ENCODE data around the gene TMEM63A.

The TMEM63A gene

DNA sequence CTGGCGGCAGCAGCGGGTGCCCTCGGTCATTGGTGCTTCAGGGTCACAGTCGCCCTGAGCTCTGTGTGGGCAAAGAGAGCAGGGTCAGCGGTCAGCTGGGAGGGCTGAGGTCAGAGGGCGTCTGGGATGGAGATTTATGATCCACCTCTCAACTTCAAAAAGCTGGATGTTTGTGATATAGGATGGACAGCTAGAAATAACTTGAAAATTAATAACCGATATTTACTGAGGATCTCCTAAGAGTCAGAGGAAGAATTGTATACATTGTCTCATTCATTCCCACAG, 4.8 kb upstream of the TMEM63A start:
- ChIA-PET CTCF (interaction anchor here (0.7 kb wide), 1 partner anchor 10 kb away, joined by 5 read pairs; no protein-coding TSS in a partner anchor), POLR2A (ENCODE audit: low non-redundant PET) (interaction anchor here (0.5 to 0.6 kb wide), 2 partner anchors 107 to 167 kb away, joined by 4 to 5 read pairs; no protein-coding TSS in a partner anchor)
- DNase-seq (ENCODE audit: low spot score), result no peak
- TF ChIP-seq, protein P1, sequence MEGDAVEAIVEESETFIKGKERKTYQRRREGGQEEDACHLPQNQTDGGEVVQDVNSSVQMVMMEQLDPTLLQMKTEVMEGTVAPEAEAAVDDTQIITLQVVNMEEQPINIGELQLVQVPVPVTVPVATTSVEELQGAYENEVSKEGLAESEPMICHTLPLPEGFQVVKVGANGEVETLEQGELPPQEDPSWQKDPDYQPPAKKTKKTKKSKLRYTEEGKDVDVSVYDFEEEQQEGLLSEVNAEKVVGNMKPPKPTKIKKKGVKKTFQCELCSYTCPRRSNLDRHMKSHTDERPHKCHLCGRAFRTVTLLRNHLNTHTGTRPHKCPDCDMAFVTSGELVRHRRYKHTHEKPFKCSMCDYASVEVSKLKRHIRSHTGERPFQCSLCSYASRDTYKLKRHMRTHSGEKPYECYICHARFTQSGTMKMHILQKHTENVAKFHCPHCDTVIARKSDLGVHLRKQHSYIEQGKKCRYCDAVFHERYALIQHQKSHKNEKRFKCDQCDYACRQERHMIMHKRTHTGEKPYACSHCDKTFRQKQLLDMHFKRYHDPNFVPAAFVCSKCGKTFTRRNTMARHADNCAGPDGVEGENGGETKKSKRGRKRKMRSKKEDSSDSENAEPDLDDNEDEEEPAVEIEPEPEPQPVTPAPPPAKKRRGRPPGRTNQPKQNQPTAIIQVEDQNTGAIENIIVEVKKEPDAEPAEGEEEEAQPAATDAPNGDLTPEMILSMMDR (conservative IDR thresholded peaks at IDR 0.05; ENCODE audit: low read depth), result no peak
- H3K27ac ChIP-seq, result no peak overlapping the region

DNA sequence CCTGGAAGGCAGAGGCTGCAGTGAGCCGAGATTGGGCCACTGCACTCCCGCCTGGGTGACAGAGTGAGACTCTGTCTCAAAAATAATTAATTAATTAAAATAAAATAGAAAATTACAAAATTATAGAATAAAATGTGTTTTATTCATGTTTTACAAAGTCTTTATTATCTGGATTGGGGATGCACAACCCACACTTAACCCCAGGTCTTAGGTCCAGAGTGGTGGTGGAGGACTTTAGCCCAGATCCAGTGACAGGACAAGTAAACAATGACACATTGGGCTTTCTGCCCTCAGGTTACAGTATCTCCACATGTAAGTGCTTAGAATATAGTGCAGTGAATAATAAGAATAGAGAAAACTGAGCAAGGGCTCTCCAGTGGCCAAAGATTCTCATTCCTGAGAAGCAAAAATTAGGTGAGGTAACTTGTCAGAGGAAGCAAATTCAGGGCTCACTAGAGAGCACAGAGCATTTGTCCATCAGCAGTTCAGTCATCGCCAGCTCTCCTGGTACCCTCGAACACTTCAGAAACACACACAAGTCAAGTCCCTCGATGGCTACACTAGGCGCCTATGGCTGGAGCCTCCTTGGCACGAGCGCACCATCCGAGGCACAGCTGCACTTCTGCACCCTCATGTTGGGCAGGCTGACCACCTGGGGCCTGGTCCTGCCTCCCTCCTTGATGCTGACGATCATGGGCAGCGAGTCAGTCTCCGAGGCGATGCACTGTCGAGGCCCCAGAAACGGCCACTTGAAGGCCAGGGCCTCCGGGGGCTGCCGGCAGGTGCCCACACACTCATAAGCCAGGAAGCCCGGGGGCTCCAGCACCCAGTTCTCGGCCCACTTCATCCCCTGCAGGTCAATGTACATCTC, 4.2 kb upstream of the TMEM63A start:
- CTCF ChIA-PET, result interaction anchor here (0.7 kb wide), 1 partner anchor 9 kb away, joined by 5 read pairs; no protein-coding TSS in a partner anchor
- TF ChIP-seq, protein P1 (conservative IDR thresholded peaks at IDR 0.05; ENCODE audit: low read depth), result no peak
- H3K27ac ChIP-seq, result no peak overlapping the region
- POLR2A ChIA-PET (ENCODE audit: low non-redundant PET), result interaction anchor here (0.5 kb wide), 1 partner anchor 106 kb away, joined by 5 read pairs; no protein-coding TSS in a partner anchor
- no peak for DNase-seq (ENCODE audit: low spot score)

DNA sequence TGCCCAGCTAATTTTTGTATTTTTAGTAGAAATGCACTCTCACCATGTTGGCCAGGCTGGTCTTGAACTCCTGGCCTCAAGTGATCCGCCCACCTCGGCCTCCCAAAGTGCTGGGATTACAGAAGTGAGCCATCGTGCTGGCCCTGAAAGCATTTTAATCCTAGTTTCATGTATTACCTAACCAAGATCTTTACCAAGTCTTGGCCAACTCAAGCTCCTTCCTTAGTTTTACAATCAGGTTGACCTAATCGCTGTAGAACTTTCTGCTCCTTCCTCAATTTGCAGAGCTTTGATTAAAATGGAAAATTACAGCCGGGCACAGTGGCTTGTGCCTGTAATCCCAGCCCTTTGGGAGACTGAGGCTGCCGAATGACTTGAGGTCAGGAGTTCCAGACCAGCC, 3.2 kb upstream of the TMEM63A start:
- POLR2A ChIA-PET (ENCODE audit: low non-redundant PET), result interaction anchor here (0.7 kb wide), 1 partner anchor 106 kb away, joined by 5 read pairs; no protein-coding TSS in a partner anchor
- DNase-seq (ENCODE audit: low spot score), result no peak
- H3K27ac ChIP-seq, result no peak overlapping the region
- CTCF ChIA-PET, result no interaction called here
- TF ChIP-seq, protein P1 (conservative IDR thresholded peaks at IDR 0.05; ENCODE audit: low read depth), result no peak

DNA sequence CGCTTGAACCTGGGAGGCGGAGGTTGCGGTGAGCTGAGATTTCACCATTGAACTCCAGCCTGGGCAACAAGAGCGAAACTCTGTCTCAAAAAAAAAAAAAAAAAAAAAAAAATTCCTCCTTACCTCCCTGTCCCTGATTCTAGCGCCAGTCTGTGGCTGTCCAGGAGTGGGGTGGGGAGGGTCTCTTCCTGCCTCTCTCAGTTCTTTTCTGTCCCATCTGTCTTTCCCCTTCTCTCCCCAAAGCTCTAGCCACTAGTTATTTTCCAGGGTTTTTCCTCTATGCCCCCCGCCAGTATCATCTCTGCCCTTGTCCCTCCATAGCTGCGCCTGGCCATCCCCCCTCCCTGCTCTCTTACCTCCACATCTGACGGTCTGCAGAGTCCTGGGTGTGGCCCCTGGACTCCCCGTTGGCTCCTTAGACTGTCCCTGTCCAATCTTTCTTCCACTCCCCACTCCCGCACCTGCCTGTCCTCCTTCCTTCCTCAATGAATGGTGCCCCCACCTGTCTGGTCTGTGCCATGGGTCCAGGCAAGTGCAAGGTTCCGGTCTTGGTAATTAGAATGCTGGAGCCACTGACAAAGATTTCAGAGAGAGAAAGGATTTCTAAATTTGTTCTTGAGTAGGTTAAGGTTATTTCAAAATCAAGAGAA, 1.6 kb upstream of the TMEM63A start:
- no peak for DNase-seq (ENCODE audit: low spot score)
- peak overlapping the region; percentile 88 for H3K27ac ChIP-seq
- CTCF ChIA-PET, result interaction anchor here (0.6 to 2.0 kb wide), 11 partner anchors 17 to 409 kb away, joined by 3 to 10 read pairs (median 4); partner anchors contain the start of gene SRP9
- POLR2A ChIA-PET (ENCODE audit: low non-redundant PET), result interaction anchor here (0.7 to 2.4 kb wide), 2 partner anchors 40 to 53 kb away, joined by 4 to 22 read pairs; partner anchors contain the start of gene PYCR2
- TF ChIP-seq, protein P1 (conservative IDR thresholded peaks at IDR 0.05; ENCODE audit: low read depth), result no peak

DNA sequence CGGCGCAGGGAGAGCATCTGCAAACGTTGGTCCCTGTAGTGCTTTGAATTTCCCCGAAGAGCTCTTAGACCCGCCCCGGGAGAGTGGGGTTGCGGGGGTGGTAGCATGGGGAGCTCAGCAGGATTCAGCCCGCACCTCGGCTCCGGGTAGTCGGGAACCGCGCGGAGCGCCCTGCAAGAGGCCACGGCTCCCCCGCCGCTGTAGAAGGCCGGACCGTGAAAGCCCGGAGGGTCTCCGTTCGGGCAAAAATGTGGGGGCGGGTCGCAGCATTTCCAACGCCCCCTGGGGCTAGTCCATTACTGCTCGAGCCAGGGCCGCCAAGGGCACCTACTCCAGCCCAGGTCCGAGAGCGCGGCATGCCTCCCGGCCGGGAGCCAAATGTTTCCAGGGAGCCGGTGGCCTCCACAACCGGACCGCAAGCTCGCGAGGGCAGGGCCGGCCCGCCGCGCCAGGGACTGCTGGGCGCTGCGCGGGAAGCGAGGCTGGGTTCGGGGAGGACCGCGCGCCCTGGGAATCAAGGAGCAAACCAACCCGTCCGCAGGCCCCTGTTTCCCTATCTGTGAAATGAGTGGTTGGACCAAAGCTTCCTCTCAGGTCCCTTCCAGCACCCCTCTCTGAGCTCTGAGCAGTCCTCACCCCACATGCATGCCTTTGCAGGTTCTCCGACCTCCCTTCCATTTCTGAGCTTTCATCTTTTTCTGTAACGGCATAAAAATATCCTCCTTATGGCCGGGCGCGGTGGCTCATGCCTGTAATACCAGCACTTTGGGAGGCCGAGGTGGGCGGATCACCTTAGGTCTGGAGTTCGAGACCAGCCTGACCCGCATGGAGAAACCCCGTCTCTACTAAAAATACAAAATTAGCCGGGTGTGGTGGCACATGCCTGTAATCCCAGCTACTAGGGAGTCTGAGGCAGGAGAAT, 775 bp upstream of the TMEM63A start:
- H3K27ac ChIP-seq, result peak overlapping the region; percentile 88
- ChIA-PET CTCF (interaction anchor here (0.5 to 2.0 kb wide), 22 partner anchors 14 to 408 kb away, joined by 3 to 11 read pairs (median 4); partner anchors contain the start of genes PYCR2 and SRP9), POLR2A (ENCODE audit: low non-redundant PET) (interaction anchor here (0.5 to 2.4 kb wide), 5 partner anchors 36 to 105 kb away, joined by 3 to 22 read pairs (median 5); partner anchors contain the start of genes PYCR2 and SRP9)
- peak; percentile 73 for DNase-seq (ENCODE audit: low spot score)
- TF ChIP-seq, protein P1 (conservative IDR thresholded peaks at IDR 0.05; ENCODE audit: low read depth), result no peak
